ENCODE measurements around the gene GAB2. TPM values are rescaled to one million over a fixed set of nuclear protein-coding genes. Genes with fewer than 3 reads are reported as not detected.

GAB2 gene
- total and polyA plus RNA-seq, 9 donors, result 30.9 to 64.6 (median 42.9) TPM

DNA sequence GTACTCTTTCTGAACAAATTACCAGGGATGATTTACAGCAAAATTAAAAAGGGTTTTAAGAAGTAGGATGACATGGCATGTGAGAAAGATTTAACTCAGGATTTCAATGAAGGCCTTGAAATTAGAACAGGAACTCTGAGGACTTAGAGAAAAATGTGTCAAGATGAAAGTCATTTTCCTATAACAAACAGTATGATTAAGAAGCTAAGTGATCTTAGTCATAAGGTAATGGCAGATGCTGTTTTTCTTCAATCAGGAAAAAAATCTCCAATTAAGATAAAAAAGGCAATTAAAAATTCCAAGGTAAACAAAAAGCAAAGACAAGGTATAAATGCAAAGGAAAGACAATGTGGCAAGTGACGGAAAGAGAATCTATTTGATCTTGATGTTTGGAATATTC lies 73.5 kb downstream of the GAB2 start:
- Histone ChIP-seq H3K4me3 (no peak overlapping the region), H3K36me3 (no peaks in the 10 kb centered on the region), H3K4me1 (ENCODE audit: insufficient read depth) (peaks cover 16% of the 10 kb centered on the region), H3K27ac (no peak overlapping the region), H3K27me3 (no peaks in the 10 kb centered on the region), H3K9me3 (no peaks in the 10 kb centered on the region)
- TF ChIP-seq EP300 (IDR thresholded peaks at IDR 0.05), result no peak
- TF ChIP-seq POLR2A (IDR thresholded peaks at IDR 0.05), result no peak
- TF ChIP-seq, protein P1, sequence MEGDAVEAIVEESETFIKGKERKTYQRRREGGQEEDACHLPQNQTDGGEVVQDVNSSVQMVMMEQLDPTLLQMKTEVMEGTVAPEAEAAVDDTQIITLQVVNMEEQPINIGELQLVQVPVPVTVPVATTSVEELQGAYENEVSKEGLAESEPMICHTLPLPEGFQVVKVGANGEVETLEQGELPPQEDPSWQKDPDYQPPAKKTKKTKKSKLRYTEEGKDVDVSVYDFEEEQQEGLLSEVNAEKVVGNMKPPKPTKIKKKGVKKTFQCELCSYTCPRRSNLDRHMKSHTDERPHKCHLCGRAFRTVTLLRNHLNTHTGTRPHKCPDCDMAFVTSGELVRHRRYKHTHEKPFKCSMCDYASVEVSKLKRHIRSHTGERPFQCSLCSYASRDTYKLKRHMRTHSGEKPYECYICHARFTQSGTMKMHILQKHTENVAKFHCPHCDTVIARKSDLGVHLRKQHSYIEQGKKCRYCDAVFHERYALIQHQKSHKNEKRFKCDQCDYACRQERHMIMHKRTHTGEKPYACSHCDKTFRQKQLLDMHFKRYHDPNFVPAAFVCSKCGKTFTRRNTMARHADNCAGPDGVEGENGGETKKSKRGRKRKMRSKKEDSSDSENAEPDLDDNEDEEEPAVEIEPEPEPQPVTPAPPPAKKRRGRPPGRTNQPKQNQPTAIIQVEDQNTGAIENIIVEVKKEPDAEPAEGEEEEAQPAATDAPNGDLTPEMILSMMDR (IDR thresholded peaks at IDR 0.05), result no peak
- 79 to 90% (median 89%) methylated on average over 1 of the region's 1 CpG for WGBS, 3 donors
- intact Hi-C loops (cut with DNase I), result loop anchor here in 1 of 4 donors (10.0 kb wide), 1 partner anchor 71 kb away; the partner anchor contains the start of gene GAB2
- DNase-seq, result no peak

DNA sequence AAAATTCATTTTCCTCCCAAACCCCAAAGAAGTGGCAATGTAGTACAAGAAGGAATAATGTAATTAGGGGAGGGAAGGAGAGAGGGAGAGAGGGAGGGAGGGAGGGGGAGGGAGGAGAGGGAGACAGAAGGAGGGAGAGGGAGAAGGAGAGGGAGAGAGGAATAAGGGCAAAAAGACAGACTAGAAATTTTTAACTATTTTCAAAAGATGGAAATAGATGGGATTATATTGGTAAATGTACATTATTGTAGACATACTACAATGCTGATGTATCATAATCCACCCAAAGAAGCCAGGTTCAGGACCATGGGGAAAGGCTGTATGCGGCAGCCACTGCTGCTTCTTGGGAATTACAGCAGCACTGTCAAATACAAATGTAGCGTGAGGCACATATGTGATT lies 74.3 kb downstream of the GAB2 start:
- WGBS, 3 donors, result 90 to 95% (median 92%) methylated on average over 2 of the region's 2 CpGs
- Histone ChIP-seq H3K4me1 (ENCODE audit: insufficient read depth) (peaks cover 14% of the 10 kb centered on the region), H3K27me3 (no peaks in the 10 kb centered on the region), H3K4me3 (no peak overlapping the region), H3K27ac (no peak overlapping the region), H3K36me3 (no peaks in the 10 kb centered on the region), H3K9me3 (no peaks in the 10 kb centered on the region)
- DNase-seq, result no peak
- TF ChIP-seq POLR2A (IDR thresholded peaks at IDR 0.05) (no peak), EP300 (IDR thresholded peaks at IDR 0.05) (no peak)
- TF ChIP-seq, protein P1 (IDR thresholded peaks at IDR 0.05), result no peak
- intact Hi-C loops (cut with DNase I), result loop anchor here in 1 of 4 donors (10.0 kb wide), 1 partner anchor 71 kb away; the partner anchor contains the start of gene GAB2

DNA sequence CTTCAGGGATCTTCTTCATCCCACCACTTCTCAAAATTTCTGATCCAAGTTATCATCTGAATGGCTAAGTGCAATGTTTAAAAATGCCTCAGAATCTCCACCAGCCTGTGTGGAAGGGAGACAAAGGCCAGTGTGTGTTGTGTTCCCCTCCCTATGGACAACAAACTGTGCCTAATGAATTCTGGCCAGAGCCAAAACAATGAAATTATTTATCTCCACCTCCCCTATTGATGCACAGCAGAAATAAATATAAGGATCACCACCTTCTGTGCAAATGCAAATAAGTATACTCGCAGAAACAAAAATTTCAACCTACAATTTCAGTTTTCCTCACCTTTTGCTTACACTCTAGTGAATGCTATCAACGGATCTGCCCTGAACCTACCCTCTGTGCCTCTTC lies 75.8 kb downstream of the GAB2 start:
- H3K4me3 ChIP-seq, result no peak overlapping the region
- DNase-seq, result no peak
- no peaks in the 10 kb centered on the region for H3K36me3 ChIP-seq
- H3K27ac ChIP-seq, result no peak overlapping the region
- intact Hi-C loops (cut with DNase I), result loop anchor here in 1 of 4 donors (10.0 kb wide), 1 partner anchor 73 kb away; the partner anchor contains the start of gene GAB2
- TF ChIP-seq POLR2A (IDR thresholded peaks at IDR 0.05), result no peak
- TF ChIP-seq, protein P1 (IDR thresholded peaks at IDR 0.05), result no peak
- H3K27me3 ChIP-seq, result no peaks in the 10 kb centered on the region
- H3K9me3 ChIP-seq, result no peaks in the 10 kb centered on the region
- WGBS, 3 donors, result 88 to 97% (median 91%) methylated on average over 2 of the region's 2 CpGs
- peaks cover 18% of the 10 kb centered on the region for H3K4me1 ChIP-seq (ENCODE audit: insufficient read depth)

DNA sequence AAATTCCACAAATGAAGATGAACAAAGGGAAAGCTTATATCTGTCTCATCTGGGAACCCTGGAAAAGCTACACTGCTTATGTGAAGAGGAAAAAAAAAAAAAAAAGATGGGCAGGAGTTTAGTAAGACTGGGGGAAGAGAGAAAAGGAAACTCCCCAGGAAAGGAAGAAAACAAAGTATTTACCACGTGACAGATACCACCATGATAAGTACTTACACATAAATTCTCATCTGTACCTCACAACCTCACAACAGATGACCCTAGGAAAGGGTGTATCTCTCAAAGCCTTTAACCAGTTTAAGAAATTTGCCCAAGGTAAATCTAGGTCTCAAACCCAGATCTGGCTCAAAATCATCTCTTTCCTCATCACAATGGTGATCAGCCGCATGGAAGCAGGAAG lies 77.1 kb downstream of the GAB2 start:
- H3K4me3 ChIP-seq, result no peak overlapping the region
- intact Hi-C loops (cut with DNase I), result loop anchor here in 1 of 4 donors (10.0 kb wide), 1 partner anchor 74 kb away; the partner anchor contains the start of gene GAB2
- no peaks in the 10 kb centered on the region for H3K36me3 ChIP-seq
- H3K4me1 ChIP-seq (ENCODE audit: insufficient read depth), result peaks cover 14% of the 10 kb centered on the region
- H3K27ac ChIP-seq, result no peak overlapping the region
- 86 to 90% (median 90%) methylated on average over 2 of the region's 2 CpGs for WGBS, 3 donors
- TF ChIP-seq, protein P1 (IDR thresholded peaks at IDR 0.05), result no peak
- TF ChIP-seq EP300 (IDR thresholded peaks at IDR 0.05), result no peak
- H3K9me3 ChIP-seq, result no peaks in the 10 kb centered on the region
- DNase-seq, result no peak
- no peaks in the 10 kb centered on the region for H3K27me3 ChIP-seq
